HL-60 (cell line): ENCODE measurements around the gene TAF1B.
A peak's percentile ranks its signal among the peaks of the same experiment; 100 is the strongest.

Source experiments
- DNase-seq, 2 experiments: peaks; one replicate each; pipeline ENCODE4 v3.0.0-alpha.2; 2010 to 2020; ENCODE audit warnings: low read depth in 1 of 2, low spot score in 1 of 2
- H3K27ac ChIP-seq: fragments of 250-450 bp; sonication (Bioruptor Pico); replicated peaks from 2 replicates; pipeline ENCODE4 v1.5.1; 2020; ENCODE audit warnings: mild to moderate bottlenecking, moderate library complexity
- H3K27me3 ChIP-seq: fragments of 250-450 bp; sonication (Bioruptor Pico); 2 replicates; pipeline ENCODE4 v1.5.1; 2021; ENCODE audit warnings: mild to moderate bottlenecking, moderate library complexity; ENCODE audit not compliant: insufficient read depth, poor library complexity, severe bottlenecking
- H3K4me3 ChIP-seq: replicated peaks from 2 replicates; pipeline ENCODE4 v1.5.1; 2011; ENCODE audit warnings: mild to moderate bottlenecking, control low read depth, low read length; ENCODE audit not compliant: insufficient read depth
- GABPA ChIP-seq: IDR thresholded peaks from 2 replicates; pipeline ENCODE4 v1.6.1; 2012; ENCODE audit warnings: low read depth
- POLR2AphosphoS5 ChIP-seq: IDR thresholded peaks from 2 replicates; pipeline ENCODE4 v1.6.1; 2012; ENCODE audit warnings: low read depth
- SPI1 ChIP-seq: IDR thresholded peaks from 2 replicates; pipeline ENCODE4 v1.6.1; 2012; ENCODE audit warnings: low read depth, mild to moderate bottlenecking, borderline replicate concordance
- TF ChIP-seq, protein P1 (sequence below): IDR thresholded peaks from 2 replicates; pipeline ENCODE4 v1.6.1; 2012; ENCODE audit warnings: low read depth; ENCODE audit not compliant: insufficient replicate concordance
- TF ChIP-seq, protein P2 (sequence below): IDR thresholded peaks from one replicate; pipeline ENCODE4 v1.5.1; 2011; ENCODE audit warnings: low read length, control low read depth, inconsistent platforms; ENCODE audit not compliant: insufficient read depth

The TAF1B gene

DNA sequence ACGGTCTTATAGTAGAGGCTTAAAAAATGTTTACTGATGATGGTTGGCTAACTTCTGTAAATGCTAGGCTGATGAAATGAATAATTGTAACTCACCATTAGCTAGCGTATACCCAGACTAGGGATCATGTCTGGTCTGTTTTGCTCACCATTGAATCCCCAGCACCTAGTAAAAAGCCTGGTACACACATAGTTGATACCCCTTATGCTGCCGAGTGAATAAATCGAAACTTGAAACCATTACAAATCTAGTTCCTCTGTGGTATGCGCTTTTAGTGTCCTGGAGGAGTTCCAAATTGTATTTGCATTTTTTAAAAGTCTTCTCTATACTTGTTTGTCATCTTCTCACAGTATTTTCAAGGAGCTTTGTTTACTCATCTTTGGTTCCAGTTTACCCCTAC, 1.3 kb downstream of the TAF1B start:
- no peak for DNase-seq
- TF ChIP-seq, protein P1, sequence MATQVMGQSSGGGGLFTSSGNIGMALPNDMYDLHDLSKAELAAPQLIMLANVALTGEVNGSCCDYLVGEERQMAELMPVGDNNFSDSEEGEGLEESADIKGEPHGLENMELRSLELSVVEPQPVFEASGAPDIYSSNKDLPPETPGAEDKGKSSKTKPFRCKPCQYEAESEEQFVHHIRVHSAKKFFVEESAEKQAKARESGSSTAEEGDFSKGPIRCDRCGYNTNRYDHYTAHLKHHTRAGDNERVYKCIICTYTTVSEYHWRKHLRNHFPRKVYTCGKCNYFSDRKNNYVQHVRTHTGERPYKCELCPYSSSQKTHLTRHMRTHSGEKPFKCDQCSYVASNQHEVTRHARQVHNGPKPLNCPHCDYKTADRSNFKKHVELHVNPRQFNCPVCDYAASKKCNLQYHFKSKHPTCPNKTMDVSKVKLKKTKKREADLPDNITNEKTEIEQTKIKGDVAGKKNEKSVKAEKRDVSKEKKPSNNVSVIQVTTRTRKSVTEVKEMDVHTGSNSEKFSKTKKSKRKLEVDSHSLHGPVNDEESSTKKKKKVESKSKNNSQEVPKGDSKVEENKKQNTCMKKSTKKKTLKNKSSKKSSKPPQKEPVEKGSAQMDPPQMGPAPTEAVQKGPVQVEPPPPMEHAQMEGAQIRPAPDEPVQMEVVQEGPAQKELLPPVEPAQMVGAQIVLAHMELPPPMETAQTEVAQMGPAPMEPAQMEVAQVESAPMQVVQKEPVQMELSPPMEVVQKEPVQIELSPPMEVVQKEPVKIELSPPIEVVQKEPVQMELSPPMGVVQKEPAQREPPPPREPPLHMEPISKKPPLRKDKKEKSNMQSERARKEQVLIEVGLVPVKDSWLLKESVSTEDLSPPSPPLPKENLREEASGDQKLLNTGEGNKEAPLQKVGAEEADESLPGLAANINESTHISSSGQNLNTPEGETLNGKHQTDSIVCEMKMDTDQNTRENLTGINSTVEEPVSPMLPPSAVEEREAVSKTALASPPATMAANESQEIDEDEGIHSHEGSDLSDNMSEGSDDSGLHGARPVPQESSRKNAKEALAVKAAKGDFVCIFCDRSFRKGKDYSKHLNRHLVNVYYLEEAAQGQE = no peak
- TF ChIP-seq SPI1 (no peak), GABPA (no peak)
- TF ChIP-seq, protein P2, sequence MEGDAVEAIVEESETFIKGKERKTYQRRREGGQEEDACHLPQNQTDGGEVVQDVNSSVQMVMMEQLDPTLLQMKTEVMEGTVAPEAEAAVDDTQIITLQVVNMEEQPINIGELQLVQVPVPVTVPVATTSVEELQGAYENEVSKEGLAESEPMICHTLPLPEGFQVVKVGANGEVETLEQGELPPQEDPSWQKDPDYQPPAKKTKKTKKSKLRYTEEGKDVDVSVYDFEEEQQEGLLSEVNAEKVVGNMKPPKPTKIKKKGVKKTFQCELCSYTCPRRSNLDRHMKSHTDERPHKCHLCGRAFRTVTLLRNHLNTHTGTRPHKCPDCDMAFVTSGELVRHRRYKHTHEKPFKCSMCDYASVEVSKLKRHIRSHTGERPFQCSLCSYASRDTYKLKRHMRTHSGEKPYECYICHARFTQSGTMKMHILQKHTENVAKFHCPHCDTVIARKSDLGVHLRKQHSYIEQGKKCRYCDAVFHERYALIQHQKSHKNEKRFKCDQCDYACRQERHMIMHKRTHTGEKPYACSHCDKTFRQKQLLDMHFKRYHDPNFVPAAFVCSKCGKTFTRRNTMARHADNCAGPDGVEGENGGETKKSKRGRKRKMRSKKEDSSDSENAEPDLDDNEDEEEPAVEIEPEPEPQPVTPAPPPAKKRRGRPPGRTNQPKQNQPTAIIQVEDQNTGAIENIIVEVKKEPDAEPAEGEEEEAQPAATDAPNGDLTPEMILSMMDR = no peak
- no peak overlapping the region for H3K27ac ChIP-seq

DNA sequence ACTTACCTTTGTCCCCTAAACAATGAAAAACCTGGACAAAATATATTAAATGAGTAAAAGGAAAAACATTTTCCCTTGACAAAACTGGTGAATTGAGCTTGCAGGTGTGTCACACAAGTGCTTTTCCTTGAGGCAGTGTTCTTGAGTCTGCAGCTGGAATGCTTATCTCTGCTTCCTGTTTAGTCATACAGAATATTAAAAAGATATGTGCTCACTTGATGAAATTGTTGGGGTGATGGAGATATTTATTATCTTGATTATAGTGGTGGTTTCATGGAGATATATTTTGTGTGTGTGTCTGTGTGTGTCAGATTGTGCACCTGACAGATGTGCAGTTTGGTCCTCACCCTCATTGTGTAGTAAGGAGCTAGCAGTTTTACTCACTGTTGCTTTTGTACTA, 3.3 kb downstream of the TAF1B start:
- Histone ChIP-seq H3K27ac (no peak overlapping the region), H3K27me3 (no peaks in the 10 kb centered on the region), H3K4me3 (no peak overlapping the region)
- TF ChIP-seq, protein P1 = no peak
- TF ChIP-seq, protein P2 = no peak
- TF ChIP-seq POLR2AphosphoS5 (no peak), SPI1 (no peak), GABPA (no peak)
- DNase-seq = no peak

More for the DNA sequence above, 1.3 kb downstream of the TAF1B start:
- no peaks in the 10 kb centered on the region for H3K27me3 ChIP-seq
- H3K4me3 ChIP-seq = no peak overlapping the region; the same call in 1 of the 2 replicates

DNA sequence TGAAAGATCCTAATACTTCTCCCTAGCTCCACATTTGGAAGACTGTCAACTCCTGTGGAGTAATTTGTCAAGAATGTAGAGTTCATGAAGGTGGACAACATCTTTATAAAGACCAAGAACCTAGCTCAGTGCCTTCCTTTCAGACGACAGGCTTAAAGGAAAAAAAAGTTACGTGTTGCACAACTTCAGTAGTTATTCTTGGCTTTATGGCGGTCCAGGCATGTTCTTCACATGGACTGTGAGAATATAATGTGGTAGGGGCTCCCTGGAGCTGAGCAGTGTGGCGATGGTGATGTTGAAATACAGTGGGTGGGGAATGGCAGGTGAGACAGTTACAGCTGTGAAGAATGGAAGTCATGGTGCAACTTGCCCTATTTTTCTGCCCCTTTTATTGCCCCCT, 3.9 kb downstream of the TAF1B start:
- no peak overlapping the region for H3K27ac ChIP-seq
- DNase-seq = peak in 1 of 2 experiments; percentile 17
- TF ChIP-seq POLR2AphosphoS5 (no peak), SPI1 (no peak), GABPA (no peak)
- TF ChIP-seq, protein P2 = no peak
- TF ChIP-seq, protein P1 = no peak
- H3K27me3 ChIP-seq = no peaks in the 10 kb centered on the region
- H3K4me3 ChIP-seq = no peak overlapping the region
